ENCODE measurements around the gene KANSL1. TPM values are rescaled to one million over a fixed set of nuclear protein-coding genes. Genes with fewer than 3 reads are reported as not detected.

Gene KANSL1
- total RNA-seq, 1 donor from 2014 or later = 129 TPM

GRCh38 chr17:45996282-45996937, 196.8 kb downstream of the KANSL1 start:
- Mint-ChIP-seq H3K27ac (no peak overlapping the region), H3K27me3 (no peaks in the 10 kb centered on the region), H3K36me3 (no peaks in the 10 kb centered on the region), H3K4me3 (no peak overlapping the region), H3K4me1 (ENCODE audit: unreplicated experiment) (peaks cover 9% of the 10 kb centered on the region), H3K9me3 (no peaks in the 10 kb centered on the region)
- TF ChIP-seq CTCF (conservative IDR thresholded peaks at IDR 0.05) = no peak
- peak; percentile 63 for DNase-seq (ENCODE audit: extremely low spot score, unreplicated experiment)

GRCh38 chr17:45995627-45996270, 197.5 kb downstream of the KANSL1 start:
- peaks cover 9% of the 10 kb centered on the region for H3K4me1 Mint-ChIP-seq (ENCODE audit: unreplicated experiment)
- no peaks in the 10 kb centered on the region for H3K27me3 Mint-ChIP-seq
- no peaks in the 10 kb centered on the region for H3K9me3 Mint-ChIP-seq
- no peak for DNase-seq (ENCODE audit: extremely low spot score, unreplicated experiment)
- no peaks in the 10 kb centered on the region for H3K36me3 Mint-ChIP-seq
- TF ChIP-seq CTCF (conservative IDR thresholded peaks at IDR 0.05) = no peak
- no peak overlapping the region for H3K27ac Mint-ChIP-seq
- no peak overlapping the region for H3K4me3 Mint-ChIP-seq

GRCh38 chr17:45994987-45995386, 198.2 kb downstream of the KANSL1 start:
- DNase-seq (ENCODE audit: extremely low spot score, unreplicated experiment) = no peak
- no peak overlapping the region for H3K4me3 Mint-ChIP-seq
- TF ChIP-seq CTCF (conservative IDR thresholded peaks at IDR 0.05) = no peak
- H3K4me1 Mint-ChIP-seq (ENCODE audit: unreplicated experiment) = peaks cover 9% of the 10 kb centered on the region
- no peaks in the 10 kb centered on the region for H3K9me3 Mint-ChIP-seq
- no peak overlapping the region for H3K27ac Mint-ChIP-seq
- H3K27me3 Mint-ChIP-seq = no peaks in the 10 kb centered on the region
- H3K36me3 Mint-ChIP-seq = no peaks in the 10 kb centered on the region

GRCh38 chr17:45993962-45994627, 199.1 kb downstream of the KANSL1 start:
- Mint-ChIP-seq H3K27me3 (no peaks in the 10 kb centered on the region), H3K9me3 (no peaks in the 10 kb centered on the region), H3K4me3 (no peak overlapping the region), H3K36me3 (no peaks in the 10 kb centered on the region), H3K27ac (no peak overlapping the region), H3K4me1 (ENCODE audit: unreplicated experiment) (peaks cover 9% of the 10 kb centered on the region)
- no peak for DNase-seq (ENCODE audit: extremely low spot score, unreplicated experiment)
- TF ChIP-seq CTCF (conservative IDR thresholded peaks at IDR 0.05) = no peak

GRCh38 chr17:45992904-45993303, 200.3 kb downstream of the KANSL1 start:
- no peak overlapping the region for H3K27ac Mint-ChIP-seq
- no peaks in the 10 kb centered on the region for H3K36me3 Mint-ChIP-seq
- H3K9me3 Mint-ChIP-seq = no peaks in the 10 kb centered on the region
- H3K4me1 Mint-ChIP-seq (ENCODE audit: unreplicated experiment) = peaks cover 9% of the 10 kb centered on the region
- H3K27me3 Mint-ChIP-seq = no peaks in the 10 kb centered on the region
- no peak for DNase-seq (ENCODE audit: extremely low spot score, unreplicated experiment)
- no peak for TF ChIP-seq CTCF (conservative IDR thresholded peaks at IDR 0.05)
- H3K4me3 Mint-ChIP-seq = no peak overlapping the region
